SK-N-SH treated with all-trans-retinoic acid at 6 μM for 48 hours (cell line): Measurements from ENCODE around the gene CNNM1.

Experiments used
- ESRRG ChIP-seq: fragments of 250-450 bp; sonication (Bioruptor Pico); IDR thresholded peaks from 2 replicates; pipeline ENCODE4 v1.6.1; 2021; ENCODE audit warnings: mild to moderate bottlenecking
- PATZ1 ChIP-seq: fragments of 250-450 bp; sonication (Bioruptor Pico); IDR thresholded peaks from 2 replicates; pipeline ENCODE4 v1.8.0; 2020; ENCODE audit warnings: mild to moderate bottlenecking, moderate library complexity, borderline replicate concordance
- RARB ChIP-seq: fragments of 250-450 bp; sonication (Bioruptor Pico); IDR thresholded peaks from 2 replicates; pipeline ENCODE4 v1.8.0; 2021; ENCODE audit warnings: mild to moderate bottlenecking, moderate library complexity
- TOX ChIP-seq: fragments of 250-450 bp; sonication (Bioruptor Pico); IDR thresholded peaks from 2 replicates; pipeline ENCODE4 v1.8.0; 2021; ENCODE audit warnings: mild to moderate bottlenecking, moderate library complexity, borderline replicate concordance
- ZFP30 ChIP-seq: fragments of 450-650 bp; formaldehyde crosslinking; IDR thresholded peaks from 2 replicates; pipeline ENCODE4 v1.5.0; 2022; ENCODE audit warnings: mild to moderate bottlenecking, moderate library complexity

DNA sequence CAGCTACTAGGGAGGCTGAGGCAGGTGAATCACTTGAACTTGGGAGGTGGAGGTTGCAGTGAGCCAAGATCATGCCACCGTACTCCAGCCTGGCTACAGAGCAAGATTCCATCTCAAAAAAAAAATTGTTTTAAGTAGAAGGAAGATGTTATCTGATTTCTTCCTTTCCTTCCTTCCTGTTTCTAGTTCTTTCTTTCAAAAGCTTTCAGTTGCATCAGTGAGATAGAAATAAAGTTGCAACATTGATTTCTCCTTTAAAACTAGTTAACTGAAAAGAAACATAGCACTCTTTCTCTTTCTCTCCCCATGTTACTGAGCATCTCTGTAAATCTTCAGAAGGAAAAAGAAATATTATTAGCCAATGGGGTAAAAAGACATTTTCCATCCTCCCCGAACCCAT lies 37.5 kb downstream of the CNNM1 start:
- TF ChIP-seq ZFP30, result no peak
- TF ChIP-seq TOX (CRISPR knock-in tag), result no peak
- no peak for TF ChIP-seq RARB
- no peak for TF ChIP-seq PATZ1 (CRISPR knock-in tag)
- TF ChIP-seq ESRRG (CRISPR knock-in tag), result no peak
